Epithelial cell of esophagus (primary cell): ENCODE measurements around the gene SH3BP2.

ENCODE experiments used
- DNase-seq: peaks from one replicate; pipeline ENCODE4 v3.0.0; 2010; ENCODE audit warnings: low read depth
- H3K4me3 ChIP-seq: 2 replicates; pipeline ENCODE4 v1.5.1; 2011; ENCODE audit warnings: mild to moderate bottlenecking, low read length, control low read depth
- CTCF ChIP-seq: IDR thresholded peaks from 2 replicates; pipeline ENCODE4 v1.5.1; 2011; ENCODE audit warnings: low read depth, mild to moderate bottlenecking, low read length, control low read depth, inconsistent platforms; ENCODE audit not compliant: insufficient read depth; ENCODE audit errors: missing control alignments

SH3BP2 gene

GRCh38 chr4:2746891-2747695 lies 45.8 kb upstream of the SH3BP2 start:
- DNase-seq: no peak
- H3K4me3 ChIP-seq: no peak overlapping the region
- no peak for TF ChIP-seq CTCF

GRCh38 chr4:2750719-2751605 lies 41.9 kb upstream of the SH3BP2 start:
- TF ChIP-seq CTCF: no peak
- no peak overlapping the region for H3K4me3 ChIP-seq
- no peak for DNase-seq

GRCh38 chr4:2753436-2753835 lies 39.4 kb upstream of the SH3BP2 start:
- no peak for TF ChIP-seq CTCF
- H3K4me3 ChIP-seq: no peak overlapping the region
- DNase-seq: peak; percentile 44

DNA sequence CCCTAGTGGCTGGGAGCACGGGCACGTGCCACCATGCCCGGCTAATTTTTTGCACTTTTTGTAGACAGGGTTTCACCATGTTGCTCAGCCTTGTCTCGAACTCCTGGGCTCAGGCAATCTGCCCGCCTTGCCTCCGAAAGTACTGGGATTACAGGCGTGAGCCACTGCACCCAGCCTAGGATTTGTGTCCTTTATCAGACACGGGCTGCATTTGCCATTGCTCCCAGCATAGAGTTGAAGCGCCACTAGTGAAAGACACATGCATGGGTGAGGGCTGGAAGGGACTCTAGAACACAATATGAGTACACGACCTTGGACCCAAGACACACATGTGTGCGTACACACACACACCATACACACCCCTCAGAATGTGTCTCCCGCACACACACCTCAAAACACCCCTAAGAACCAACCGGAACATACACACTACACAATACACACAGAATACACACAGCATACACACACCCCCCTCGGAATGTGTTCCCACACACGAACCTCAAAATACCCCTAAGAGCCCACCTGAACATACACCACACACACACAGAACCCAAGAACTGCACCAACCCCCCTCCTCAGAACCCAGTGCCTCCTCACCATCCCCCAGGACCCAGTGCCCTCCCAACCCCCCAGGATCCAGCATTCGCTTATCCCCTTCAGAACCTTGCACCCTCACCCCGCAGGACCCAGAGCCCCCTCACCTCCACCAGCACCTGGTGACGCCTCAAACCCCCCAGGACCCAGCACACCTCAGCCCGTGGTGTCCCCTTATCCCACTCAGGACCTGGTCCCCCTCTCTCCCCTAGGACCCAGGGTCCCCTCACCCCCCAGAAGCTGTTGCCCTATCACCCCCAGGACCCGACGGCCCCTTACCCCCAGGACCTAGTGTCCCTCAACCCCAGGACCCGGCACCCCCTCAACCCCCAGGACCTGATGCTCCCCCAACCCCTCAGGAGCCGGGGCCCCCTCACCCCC lies 37.8 kb upstream of the SH3BP2 start:
- no peak for DNase-seq
- no peak for TF ChIP-seq CTCF
- peak overlapping the region; percentile 65 for H3K4me3 ChIP-seq

DNA sequence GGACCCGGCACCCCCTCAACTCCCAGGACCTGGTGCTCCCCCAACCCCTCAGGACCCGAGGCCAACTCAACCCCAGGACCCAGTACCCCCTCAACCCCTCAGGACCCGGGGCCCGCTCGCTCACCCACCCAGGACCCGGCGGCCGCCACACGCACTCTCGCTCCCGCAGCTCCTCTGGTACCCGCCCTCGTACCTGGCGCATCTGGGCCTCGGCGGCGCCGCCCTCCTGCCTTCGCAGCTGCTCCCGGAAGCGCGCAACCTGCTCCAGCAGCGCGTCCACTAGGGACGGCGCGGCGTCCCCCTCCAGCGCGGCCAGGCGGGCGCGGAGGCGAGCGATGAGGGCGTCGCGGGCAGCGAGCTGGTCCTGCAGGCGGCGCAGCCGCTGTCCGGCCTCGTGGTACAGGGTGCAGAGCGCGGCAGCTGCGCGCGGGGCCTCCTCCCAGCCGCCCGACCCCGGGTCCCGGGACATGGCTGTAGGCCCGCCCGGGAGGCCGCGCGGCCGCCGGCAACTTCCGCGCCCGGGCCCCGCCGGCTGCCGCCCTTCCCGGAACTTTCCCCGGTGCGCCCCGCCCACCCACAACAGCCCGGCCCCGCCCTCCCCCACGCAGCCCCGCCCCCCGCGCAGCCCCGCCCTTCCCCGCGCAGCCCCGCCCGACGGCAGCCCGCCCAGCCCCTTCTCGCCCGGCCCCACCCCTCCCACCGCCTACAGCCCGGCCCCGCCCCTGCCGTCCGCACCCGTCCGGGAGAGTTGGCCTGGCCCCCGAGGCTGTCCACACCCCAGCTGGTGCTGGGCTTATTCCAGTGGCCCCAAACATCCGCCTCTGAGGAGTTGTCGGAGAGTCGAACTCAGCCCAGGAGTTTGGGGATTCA lies 36.8 kb upstream of the SH3BP2 start, which contains the start of gene TNIP2:
Gene TNIP2 (minus strand): TSS at position 516 of the 870 bp plus-strand sequence. CDS start 47 bp downstream, at position 469.
- H3K4me3 ChIP-seq: peak within 1 kb of the TSS; percentile 65
- peak; percentile 86 for DNase-seq
- TF ChIP-seq CTCF: no peak
